ENCODE results near the gene RFX7.

Gene RFX7

DNA sequence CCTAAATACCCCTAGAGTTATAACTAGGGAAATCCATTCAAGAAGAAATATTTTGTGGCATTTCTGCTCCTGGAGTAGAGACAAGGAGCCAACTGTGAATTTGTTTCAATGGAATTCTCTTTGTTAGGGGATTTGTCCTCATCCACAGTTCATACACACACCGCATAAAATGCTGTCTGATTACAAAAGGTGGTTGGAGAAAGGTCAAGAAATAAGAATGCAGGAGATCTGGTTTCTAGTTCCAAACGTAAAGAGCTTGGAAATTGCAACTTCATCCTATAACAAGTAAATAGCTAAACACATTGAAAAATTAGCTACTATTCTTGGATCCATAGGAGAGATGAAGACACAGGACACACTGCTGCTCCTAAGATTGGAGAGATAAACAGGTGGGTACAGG is 184.0 kb downstream of the RFX7 start:
- Histone ChIP-seq H3K4me2 (no peak overlapping the region), H3K4me1 (no peaks in the 10 kb centered on the region), H4K20me1 (no peaks in the 10 kb centered on the region), H3K27ac (no peak overlapping the region), H3K36me3 (no peaks in the 10 kb centered on the region), H3K27me3 (no peaks in the 10 kb centered on the region), H3K9ac (no peak overlapping the region), H3K4me3 (no peak overlapping the region), H3K9me3 (replicated peaks in 1 of 11) (peaks cover 0 to 6% (median 0%) of the 10 kb centered on the region in 11 experiments; a peak in 4 of 22 replicates)
- TF ChIP-seq Cebpa-rat (IDR thresholded peaks at IDR 0.05) = no peak

DNA sequence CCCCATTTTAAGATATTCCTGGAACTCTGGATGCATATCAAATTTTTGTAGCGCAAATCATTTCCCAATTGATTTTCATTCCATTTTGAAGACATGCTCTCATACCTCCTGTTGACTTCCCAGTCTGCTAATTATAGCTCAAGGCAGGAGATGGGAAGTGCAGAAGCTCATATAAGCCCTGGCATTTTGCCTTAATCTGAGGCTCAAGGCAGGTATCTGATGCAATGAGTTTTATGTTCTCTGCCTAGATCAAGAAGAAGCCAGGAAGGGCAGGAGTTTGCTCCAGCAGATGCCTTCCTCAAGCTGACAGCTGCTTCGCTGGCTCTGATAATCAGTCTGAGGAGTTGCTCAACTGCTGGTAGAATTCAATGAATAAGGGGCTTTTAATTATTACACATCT is 184.7 kb downstream of the RFX7 start:
- peaks cover 0 to 6% (median 0%) of the 10 kb centered on the region in 11 experiments; a peak in 4 of 22 replicates for H3K9me3 ChIP-seq (replicated peaks in 1 of 11)
- no peak overlapping the region for H3K4me2 ChIP-seq
- H3K36me3 ChIP-seq = no peaks in the 10 kb centered on the region
- no peaks in the 10 kb centered on the region for H3K27me3 ChIP-seq
- H3K9ac ChIP-seq = no peak overlapping the region
- TF ChIP-seq Cebpa-rat (IDR thresholded peaks at IDR 0.05) = no peak
- no peaks in the 10 kb centered on the region for H4K20me1 ChIP-seq
- H3K4me1 ChIP-seq = no peaks in the 10 kb centered on the region
- no peak overlapping the region for H3K27ac ChIP-seq
- H3K4me3 ChIP-seq = no peak overlapping the region

DNA sequence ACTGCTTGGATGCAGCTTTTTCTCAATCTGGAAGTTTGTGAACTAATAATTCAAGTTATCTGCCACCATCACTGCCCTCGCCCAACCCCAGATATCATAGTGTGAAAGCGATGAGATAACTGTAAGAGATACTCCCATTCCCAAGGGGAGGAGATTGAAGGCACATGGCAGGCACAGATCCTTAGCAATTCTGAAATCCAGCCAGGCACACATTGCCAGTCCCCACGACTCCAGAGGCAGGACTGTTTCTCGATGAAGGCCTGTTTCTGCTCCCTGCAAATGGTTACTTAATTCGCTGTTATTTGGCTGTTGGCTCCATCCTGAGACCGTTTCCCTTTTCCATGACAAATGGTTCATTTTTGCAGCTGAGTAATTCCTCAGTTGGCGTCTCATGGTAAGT is 187.1 kb downstream of the RFX7 start:
- H4K20me1 ChIP-seq = no peaks in the 10 kb centered on the region
- TF ChIP-seq Cebpa-rat (IDR thresholded peaks at IDR 0.05) = no peak

DNA sequence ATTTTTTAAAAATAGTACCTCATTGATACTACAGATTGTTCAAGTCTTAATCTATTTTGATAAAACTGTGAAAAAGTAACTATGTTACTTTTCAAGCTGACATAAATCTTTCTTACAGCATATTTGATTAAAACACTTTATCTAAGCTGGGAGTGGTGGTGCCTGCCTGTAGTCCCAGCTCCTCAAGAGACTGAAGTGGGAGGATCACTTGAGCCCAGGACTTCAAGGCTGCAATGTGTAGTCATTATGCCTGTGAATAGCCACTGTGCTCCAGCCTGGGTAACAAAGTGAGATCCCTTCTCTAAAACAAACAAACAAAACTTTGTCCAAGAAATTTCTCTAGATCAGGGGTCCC is 190.7 kb downstream of the RFX7 start:
- no peak overlapping the region for H3K27ac ChIP-seq

More for the DNA sequence above, 187.1 kb downstream of the RFX7 start:
- Histone ChIP-seq H3K4me2 (no peak overlapping the region), H3K27ac (no peak overlapping the region), H3K4me1 (no peaks in the 10 kb centered on the region), H3K9ac (no peak overlapping the region), H3K27me3 (no peaks in the 10 kb centered on the region), H3K4me3 (no peak overlapping the region), H3K36me3 (no peaks in the 10 kb centered on the region), H3K9me3 (replicated peaks in 1 of 11) (peaks cover 0 to 6% (median 0%) of the 10 kb centered on the region in 11 experiments; a peak in 4 of 22 replicates)

DNA sequence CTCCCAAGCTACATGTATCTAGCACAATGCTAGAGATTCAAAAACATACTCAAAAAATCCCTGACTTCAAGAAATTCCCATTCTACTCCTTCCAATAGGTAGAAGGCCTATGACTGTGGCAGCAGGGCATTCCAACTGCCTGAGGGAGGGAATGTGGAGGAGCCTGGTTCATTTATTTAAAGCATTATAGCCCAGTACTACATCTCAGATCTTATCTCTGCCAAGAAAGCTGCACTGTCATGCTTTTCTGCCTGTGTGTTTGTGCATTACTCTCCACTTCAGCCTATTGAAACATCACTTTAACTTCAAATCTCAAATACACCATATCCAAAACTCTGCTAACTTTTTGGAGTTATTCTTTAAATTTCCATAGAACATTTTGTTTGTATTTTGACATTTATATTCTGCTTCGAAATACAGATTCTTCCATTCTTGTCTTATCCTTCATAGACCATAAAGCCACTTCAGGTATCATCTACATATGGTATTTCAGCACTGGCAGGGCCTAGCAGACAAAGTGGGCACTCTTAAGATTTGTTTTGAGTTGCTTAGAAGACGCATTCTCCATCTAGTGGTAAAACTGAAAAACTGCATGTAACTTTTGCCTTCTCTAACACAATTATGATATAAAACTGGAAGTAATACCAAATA is 191.2 kb downstream of the RFX7 start:
- Histone ChIP-seq H3K4me1 (no peaks in the 10 kb centered on the region), H4K20me1 (no peaks in the 10 kb centered on the region), H3K27ac (no peak overlapping the region), H3K27me3 (no peaks in the 10 kb centered on the region), H3K9ac (no peak overlapping the region), H3K36me3 (no peaks in the 10 kb centered on the region), H3K9me3 (replicated peaks in 1 of 11) (peaks cover 0 to 2% (median 0%) of the 10 kb centered on the region in 11 experiments; a peak in 2 of 22 replicates), H3K4me3 (no peak overlapping the region), H3K4me2 (no peak overlapping the region)
- TF ChIP-seq Cebpa-rat (IDR thresholded peaks at IDR 0.05) = no peak

More for the DNA sequence above, 190.7 kb downstream of the RFX7 start:
- Histone ChIP-seq H3K9me3 (replicated peaks in 1 of 11) (no peaks in the 10 kb centered on the region), H3K4me1 (no peaks in the 10 kb centered on the region), H4K20me1 (no peaks in the 10 kb centered on the region), H3K4me3 (no peak overlapping the region), H3K9ac (no peak overlapping the region), H3K36me3 (no peaks in the 10 kb centered on the region), H3K27me3 (no peaks in the 10 kb centered on the region), H3K4me2 (no peak overlapping the region)
- TF ChIP-seq Cebpa-rat (IDR thresholded peaks at IDR 0.05) = no peak

DNA sequence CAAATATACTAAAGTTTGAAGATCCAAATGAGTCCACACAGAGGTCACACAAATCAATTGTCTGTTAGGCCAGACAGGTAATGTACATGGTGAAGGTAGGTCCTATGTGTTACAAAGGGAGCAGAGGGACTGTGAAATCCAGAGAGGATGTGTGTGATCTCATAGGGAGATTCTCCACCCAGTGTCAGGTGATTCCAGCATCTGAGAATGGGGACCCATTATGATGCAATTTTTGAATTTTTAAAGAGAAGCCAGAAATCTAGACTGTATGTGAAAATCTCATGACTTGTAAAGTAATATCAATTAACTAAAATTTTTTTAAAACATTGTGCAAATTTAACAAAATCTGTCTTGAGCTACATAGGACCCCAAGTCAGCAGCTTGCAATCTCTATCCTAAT is 192.0 kb downstream of the RFX7 start:
- H3K27ac ChIP-seq = no peak overlapping the region
- no peaks in the 10 kb centered on the region for H3K36me3 ChIP-seq
- no peak overlapping the region for H3K4me2 ChIP-seq
- H3K9me3 ChIP-seq (replicated peaks in 1 of 11) = peaks cover 0 to 10% (median 0%) of the 10 kb centered on the region in 11 experiments; a peak in 3 of 22 replicates
- no peaks in the 10 kb centered on the region for H4K20me1 ChIP-seq
- H3K4me3 ChIP-seq = no peak overlapping the region
- no peak for TF ChIP-seq Cebpa-rat (IDR thresholded peaks at IDR 0.05)
- H3K27me3 ChIP-seq = no peaks in the 10 kb centered on the region
- no peak overlapping the region for H3K9ac ChIP-seq
- no peaks in the 10 kb centered on the region for H3K4me1 ChIP-seq

DNA sequence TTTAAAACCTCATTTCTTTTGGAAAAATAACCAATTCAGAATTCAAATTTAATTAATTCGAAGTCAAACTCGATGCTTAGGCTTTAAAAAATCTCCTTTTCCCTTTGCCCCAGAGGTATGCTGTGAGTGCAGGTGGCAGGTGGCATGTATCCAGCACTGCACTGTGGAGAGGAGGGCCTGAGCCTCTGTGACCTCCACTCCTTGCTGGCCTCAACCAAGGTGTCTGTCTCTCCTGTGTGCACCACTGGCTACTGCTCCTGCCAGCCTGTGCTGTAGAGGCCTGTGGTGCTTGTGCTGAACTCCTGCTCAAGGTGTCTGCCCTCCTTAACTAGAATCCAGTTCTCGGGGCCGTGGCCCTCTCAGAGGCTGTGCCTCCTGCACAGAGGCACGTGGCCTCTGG is 194.1 kb downstream of the RFX7 start:
- H3K27me3 ChIP-seq = no peaks in the 10 kb centered on the region
- no peak overlapping the region for H3K4me2 ChIP-seq
- no peak overlapping the region for H3K9ac ChIP-seq
- no peak for TF ChIP-seq Cebpa-rat (IDR thresholded peaks at IDR 0.05)
- H3K27ac ChIP-seq = no peak overlapping the region
- H3K4me3 ChIP-seq = no peak overlapping the region
- no peaks in the 10 kb centered on the region for H3K36me3 ChIP-seq
- no peaks in the 10 kb centered on the region for H4K20me1 ChIP-seq
- H3K9me3 ChIP-seq (replicated peaks in 1 of 11) = peaks cover 0 to 12% (median 0%) of the 10 kb centered on the region in 11 experiments; a peak in 3 of 22 replicates
- H3K4me1 ChIP-seq = no peaks in the 10 kb centered on the region

DNA sequence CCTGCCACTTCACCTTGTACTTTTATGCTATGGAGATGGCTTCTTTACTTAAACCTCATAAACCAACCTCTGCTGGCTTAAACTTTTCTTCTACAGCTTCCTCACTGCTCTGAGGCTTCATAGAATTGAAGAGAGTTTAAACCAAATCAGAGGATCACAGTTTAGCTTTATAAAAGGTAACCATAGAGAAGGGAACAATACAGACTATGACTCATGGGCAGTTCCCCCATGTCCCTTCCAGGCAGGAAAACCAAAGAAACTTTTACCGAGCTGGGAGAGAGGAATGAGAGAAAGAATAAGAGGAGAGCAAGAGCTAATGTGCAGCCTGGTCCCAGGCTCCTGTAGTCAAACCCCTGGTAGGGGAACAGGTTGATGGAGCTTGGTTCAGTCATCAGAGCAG is 196.3 kb downstream of the RFX7 start:
- Histone ChIP-seq H4K20me1 (no peaks in the 10 kb centered on the region), H3K4me3 (no peak overlapping the region), H3K27ac (no peak overlapping the region), H3K9me3 (replicated peaks in 1 of 11) (peaks cover 0 to 20% (median 8%) of the 10 kb centered on the region in 11 experiments; a peak in 15 of 22 replicates), H3K4me2 (no peak overlapping the region), H3K36me3 (no peaks in the 10 kb centered on the region), H3K27me3 (no peaks in the 10 kb centered on the region), H3K9ac (no peak overlapping the region), H3K4me1 (peaks cover 12 to 18% (median 16%) of the 10 kb centered on the region in 10 experiments)
- TF ChIP-seq Cebpa-rat (IDR thresholded peaks at IDR 0.05) = no peak

DNA sequence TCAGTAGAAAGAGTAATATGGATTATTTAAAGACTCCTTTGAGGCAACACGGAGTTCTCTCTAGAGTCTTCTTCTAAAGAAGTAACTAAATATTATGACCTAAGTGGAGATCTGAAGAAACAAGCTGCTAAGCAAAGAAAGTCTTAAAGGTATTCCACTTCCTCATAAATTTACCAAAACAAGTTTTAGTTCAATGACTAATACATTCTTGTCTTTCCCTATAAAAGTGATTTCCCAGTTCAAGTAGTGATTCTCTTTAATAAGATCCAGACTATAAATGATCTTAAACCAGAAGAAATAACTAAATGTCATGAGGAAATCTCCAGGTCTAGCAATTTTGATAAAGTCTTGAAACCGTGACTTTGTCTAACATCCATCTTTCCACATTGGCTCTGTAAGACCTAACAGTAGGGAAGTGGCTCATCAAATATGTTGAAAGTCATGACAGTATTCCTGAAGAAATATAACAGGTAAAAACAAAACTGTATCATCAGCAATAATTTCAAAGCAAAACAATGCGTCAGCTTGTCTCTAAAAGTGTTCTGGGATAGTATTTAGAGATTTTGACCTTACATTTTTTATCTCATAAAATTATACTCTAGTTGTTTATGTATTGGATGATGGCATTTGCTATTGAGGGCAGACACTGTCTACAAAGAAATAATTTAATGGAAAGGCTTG is 198.5 kb downstream of the RFX7 start:
- Histone ChIP-seq H4K20me1 (no peaks in the 10 kb centered on the region), H3K4me2 (no peak overlapping the region), H3K9me3 (replicated peaks in 1 of 11) (peaks cover 0 to 20% (median 8%) of the 10 kb centered on the region in 11 experiments; a peak in 15 of 22 replicates), H3K4me1 (peaks cover 12 to 19% (median 16%) of the 10 kb centered on the region in 10 experiments), H3K36me3 (no peaks in the 10 kb centered on the region), H3K9ac (no peak overlapping the region), H3K27me3 (no peaks in the 10 kb centered on the region), H3K27ac (no peak overlapping the region), H3K4me3 (no peak overlapping the region)
- TF ChIP-seq Cebpa-rat (IDR thresholded peaks at IDR 0.05) = no peak

Data from BLaER1 treated with 17β-estradiol and CSF1 and Interleukin-3, amounts not matched to agents 10 nM and 100 nM (cell line).